Measurements from ENCODE around the gene GRID1. TPM values are rescaled to one million over a fixed set of nuclear protein-coding genes. Genes with fewer than 3 reads are reported as not detected.

Gene GRID1
- total RNA-seq, 3 donors from 2014 or later, result 2.3 to 8.5 (median 5.9) TPM

DNA sequence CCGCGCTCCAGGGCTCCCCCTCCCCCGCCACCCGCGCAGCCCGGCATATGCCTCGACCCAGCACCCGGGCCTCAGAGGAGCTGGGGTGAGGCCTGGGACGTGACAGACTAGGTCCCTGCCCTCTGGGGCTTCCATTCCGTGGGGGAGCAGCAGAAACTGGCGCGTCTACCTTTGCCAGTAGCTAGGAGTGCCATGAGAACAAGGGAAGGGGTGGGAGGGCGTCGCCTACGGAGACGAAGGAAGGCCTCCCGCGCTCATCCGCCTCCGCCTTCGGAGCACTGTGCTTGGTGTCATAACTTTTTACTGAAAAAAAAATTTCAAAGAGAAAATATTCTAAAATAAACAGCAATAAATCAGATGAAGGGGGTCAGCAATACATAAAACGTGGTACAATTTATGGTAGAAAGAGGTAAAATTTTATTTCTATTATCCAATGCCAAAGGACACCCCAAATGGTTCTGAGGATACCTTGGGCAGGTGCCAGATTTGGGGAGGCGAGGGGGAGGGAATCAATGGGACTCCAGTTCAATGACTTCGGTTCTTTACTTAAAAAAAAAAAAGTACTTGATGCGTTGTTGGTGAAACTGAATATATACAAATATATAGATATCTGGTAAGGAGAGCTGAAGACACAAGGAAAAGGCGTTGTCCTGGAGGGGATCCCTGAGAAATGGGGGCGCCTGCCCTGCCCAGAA, 35.1 kb upstream of the GRID1 start:
- Histone ChIP-seq H3K4me1 (no peaks in the 10 kb centered on the region), H3K27me3 (no peaks in the 10 kb centered on the region), H3K4me3 (peak overlapping the region; percentile 52 to 77 (median 69)), H3K27ac (peak overlapping the region; percentile 84 to 92), H3K36me3 (no peaks in the 10 kb centered on the region), H3K9me3 (no peaks in the 10 kb centered on the region)
- TF ChIP-seq POLR2A (IDR thresholded peaks at IDR 0.05), result no peak
- TF ChIP-seq, protein P1, sequence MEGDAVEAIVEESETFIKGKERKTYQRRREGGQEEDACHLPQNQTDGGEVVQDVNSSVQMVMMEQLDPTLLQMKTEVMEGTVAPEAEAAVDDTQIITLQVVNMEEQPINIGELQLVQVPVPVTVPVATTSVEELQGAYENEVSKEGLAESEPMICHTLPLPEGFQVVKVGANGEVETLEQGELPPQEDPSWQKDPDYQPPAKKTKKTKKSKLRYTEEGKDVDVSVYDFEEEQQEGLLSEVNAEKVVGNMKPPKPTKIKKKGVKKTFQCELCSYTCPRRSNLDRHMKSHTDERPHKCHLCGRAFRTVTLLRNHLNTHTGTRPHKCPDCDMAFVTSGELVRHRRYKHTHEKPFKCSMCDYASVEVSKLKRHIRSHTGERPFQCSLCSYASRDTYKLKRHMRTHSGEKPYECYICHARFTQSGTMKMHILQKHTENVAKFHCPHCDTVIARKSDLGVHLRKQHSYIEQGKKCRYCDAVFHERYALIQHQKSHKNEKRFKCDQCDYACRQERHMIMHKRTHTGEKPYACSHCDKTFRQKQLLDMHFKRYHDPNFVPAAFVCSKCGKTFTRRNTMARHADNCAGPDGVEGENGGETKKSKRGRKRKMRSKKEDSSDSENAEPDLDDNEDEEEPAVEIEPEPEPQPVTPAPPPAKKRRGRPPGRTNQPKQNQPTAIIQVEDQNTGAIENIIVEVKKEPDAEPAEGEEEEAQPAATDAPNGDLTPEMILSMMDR (IDR thresholded peaks at IDR 0.05), result no peak
- TF ChIP-seq POLR2AphosphoS5 (IDR thresholded peaks at IDR 0.05), result no peak
- no peak for DNase-seq (ENCODE audit: low spot score in 2 of 2)
- intact Hi-C loops (cut with DNase I; ENCODE audit: low total_unique reads), result loop anchor here (10.0 kb wide), 1 partner anchor 183 kb away; no protein-coding TSS in a partner anchor

- peak overlapping the region; percentile 84 to 92 for H3K27ac ChIP-seq
- peak overlapping the region; percentile 52 to 77 (median 69) for H3K4me3 ChIP-seq
- H3K9me3 ChIP-seq, result no peaks in the 10 kb centered on the region
- peak; percentile 42 to 61 for DNase-seq (ENCODE audit: low spot score in 2 of 2)
- TF ChIP-seq POLR2A (IDR thresholded peaks at IDR 0.05), result no peak
- TF ChIP-seq, protein P1 (IDR thresholded peaks at IDR 0.05), result peak in 1 of 3 donors; percentile 10
- H3K36me3 ChIP-seq, result no peaks in the 10 kb centered on the region
- H3K4me1 ChIP-seq, result no peaks in the 10 kb centered on the region
- intact Hi-C loops (cut with DNase I; ENCODE audit: low total_unique reads), result loop anchor here (10.0 kb wide), 1 partner anchor 184 kb away; no protein-coding TSS in a partner anchor
- no peaks in the 10 kb centered on the region for H3K27me3 ChIP-seq
These were observed 34.4 kb upstream of the GRID1 start for GRCh38 chr10:86400705-86401587.

- H3K4me3 ChIP-seq, result peak overlapping the region; percentile 52 to 77 (median 69)
- no peaks in the 10 kb centered on the region for H3K4me1 ChIP-seq
- TF ChIP-seq POLR2A (IDR thresholded peaks at IDR 0.05) (no peak), POLR2AphosphoS5 (IDR thresholded peaks at IDR 0.05) (peak in 2 of 3 donors; percentile 14 to 41)
- TF ChIP-seq, protein P1 (IDR thresholded peaks at IDR 0.05), result peak; percentile 63 to 90 (median 89)
- H3K27me3 ChIP-seq, result no peaks in the 10 kb centered on the region
- DNase-seq (ENCODE audit: low spot score in 2 of 2), result peak; percentile 87 to 92
- intact Hi-C loops (cut with DNase I; ENCODE audit: low total_unique reads), result loop anchor here (10.0 kb wide), 1 partner anchor 185 kb away; no protein-coding TSS in a partner anchor
- H3K9me3 ChIP-seq, result no peaks in the 10 kb centered on the region
- H3K27ac ChIP-seq, result peak overlapping the region; percentile 84 to 92
- H3K36me3 ChIP-seq, result no peaks in the 10 kb centered on the region
These were observed 33.5 kb upstream of the GRID1 start for GRCh38 chr10:86399879-86400704.

DNA sequence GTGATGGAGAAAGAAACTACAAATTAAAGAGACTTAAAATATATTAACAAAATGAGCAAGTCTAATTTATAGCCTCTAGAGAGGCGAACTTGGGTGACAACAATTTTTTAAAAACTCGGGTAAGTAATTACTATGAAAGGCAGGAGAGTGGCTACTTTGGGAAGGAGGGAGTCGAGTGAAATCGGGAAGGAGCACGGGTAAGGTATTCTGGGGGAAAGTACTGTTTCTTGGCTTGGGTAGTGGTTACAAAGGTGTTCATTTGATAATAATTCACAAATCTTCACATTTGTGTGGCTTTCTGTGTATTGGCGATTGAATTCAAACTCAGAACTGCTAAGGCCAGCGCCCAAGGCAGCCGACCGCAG, 32.9 kb upstream of the GRID1 start:
- peak overlapping the region; percentile 84 to 92 for H3K27ac ChIP-seq
- H3K27me3 ChIP-seq, result no peaks in the 10 kb centered on the region
- DNase-seq (ENCODE audit: low spot score in 2 of 2), result no peak
- no peaks in the 10 kb centered on the region for H3K9me3 ChIP-seq
- peak overlapping the region in 2 of 3 donors; percentile 69 to 77 for H3K4me3 ChIP-seq
- TF ChIP-seq, protein P1 (IDR thresholded peaks at IDR 0.05), result no peak
- no peak for TF ChIP-seq POLR2A (IDR thresholded peaks at IDR 0.05)
- intact Hi-C loops (cut with DNase I; ENCODE audit: low total_unique reads), result no loop called here
- no peaks in the 10 kb centered on the region for H3K4me1 ChIP-seq
- no peaks in the 10 kb centered on the region for H3K36me3 ChIP-seq

All from breast epithelium (tissue), 4 donors.